GM12874 (cell line): ENCODE measurements around the gene FAM13A.

Experiments used
- TF ChIP-seq, protein P1 (sequence below): IDR thresholded peaks from 2 replicates; pipeline ENCODE4 v1.5.1; 2011; ENCODE audit warnings: low read depth, mild to moderate bottlenecking, control low read depth, low read length, moderate library complexity; ENCODE audit not compliant: insufficient read depth

The FAM13A gene

DNA sequence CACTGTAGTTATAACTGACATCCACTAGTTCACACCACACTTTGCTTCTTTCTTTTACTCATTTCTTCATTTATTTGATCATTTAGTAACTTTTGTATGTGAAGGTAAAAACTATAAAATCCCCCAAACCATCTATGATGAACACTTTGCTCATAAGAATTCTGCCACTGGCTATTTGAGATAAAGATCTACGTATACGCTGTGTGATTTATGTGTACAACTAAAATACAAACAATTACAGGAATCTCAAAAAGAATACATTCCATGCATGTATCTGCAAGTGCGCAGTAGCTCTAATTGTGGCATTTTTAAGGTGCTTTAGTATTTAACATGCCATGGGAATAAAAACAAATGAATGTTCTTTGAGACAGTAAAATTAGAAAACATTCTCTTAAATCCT, 202.5 kb downstream of the FAM13A start:
- TF ChIP-seq, protein P1, sequence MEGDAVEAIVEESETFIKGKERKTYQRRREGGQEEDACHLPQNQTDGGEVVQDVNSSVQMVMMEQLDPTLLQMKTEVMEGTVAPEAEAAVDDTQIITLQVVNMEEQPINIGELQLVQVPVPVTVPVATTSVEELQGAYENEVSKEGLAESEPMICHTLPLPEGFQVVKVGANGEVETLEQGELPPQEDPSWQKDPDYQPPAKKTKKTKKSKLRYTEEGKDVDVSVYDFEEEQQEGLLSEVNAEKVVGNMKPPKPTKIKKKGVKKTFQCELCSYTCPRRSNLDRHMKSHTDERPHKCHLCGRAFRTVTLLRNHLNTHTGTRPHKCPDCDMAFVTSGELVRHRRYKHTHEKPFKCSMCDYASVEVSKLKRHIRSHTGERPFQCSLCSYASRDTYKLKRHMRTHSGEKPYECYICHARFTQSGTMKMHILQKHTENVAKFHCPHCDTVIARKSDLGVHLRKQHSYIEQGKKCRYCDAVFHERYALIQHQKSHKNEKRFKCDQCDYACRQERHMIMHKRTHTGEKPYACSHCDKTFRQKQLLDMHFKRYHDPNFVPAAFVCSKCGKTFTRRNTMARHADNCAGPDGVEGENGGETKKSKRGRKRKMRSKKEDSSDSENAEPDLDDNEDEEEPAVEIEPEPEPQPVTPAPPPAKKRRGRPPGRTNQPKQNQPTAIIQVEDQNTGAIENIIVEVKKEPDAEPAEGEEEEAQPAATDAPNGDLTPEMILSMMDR, result no peak

DNA sequence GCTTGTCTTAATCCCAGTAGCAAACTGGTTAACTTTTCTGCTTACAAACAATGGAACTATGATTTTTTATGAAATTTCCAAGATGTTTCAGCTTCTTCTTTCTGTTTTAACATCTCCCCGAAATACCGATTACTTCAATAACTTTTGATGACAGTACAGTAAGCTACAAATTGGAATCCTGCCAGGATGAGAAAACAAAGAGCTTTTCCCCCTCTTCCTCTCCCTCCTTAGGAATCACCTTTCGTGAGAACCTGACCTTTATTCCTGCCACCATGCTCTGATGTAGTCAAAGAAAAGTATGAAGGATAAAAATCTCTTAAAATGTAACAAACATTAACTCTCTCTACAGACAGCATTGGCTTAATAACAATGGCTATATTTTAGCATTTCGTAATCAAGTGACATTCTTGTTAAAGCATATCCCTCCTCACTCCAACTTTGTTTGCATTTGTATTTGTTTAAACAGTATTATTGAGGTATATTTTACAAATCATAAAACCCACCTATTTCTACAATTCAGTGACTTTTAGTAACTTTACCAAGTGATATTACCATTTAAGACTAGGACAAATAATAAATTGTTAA, 210.7 kb downstream of the FAM13A start:
- TF ChIP-seq, protein P1, result no peak

DNA sequence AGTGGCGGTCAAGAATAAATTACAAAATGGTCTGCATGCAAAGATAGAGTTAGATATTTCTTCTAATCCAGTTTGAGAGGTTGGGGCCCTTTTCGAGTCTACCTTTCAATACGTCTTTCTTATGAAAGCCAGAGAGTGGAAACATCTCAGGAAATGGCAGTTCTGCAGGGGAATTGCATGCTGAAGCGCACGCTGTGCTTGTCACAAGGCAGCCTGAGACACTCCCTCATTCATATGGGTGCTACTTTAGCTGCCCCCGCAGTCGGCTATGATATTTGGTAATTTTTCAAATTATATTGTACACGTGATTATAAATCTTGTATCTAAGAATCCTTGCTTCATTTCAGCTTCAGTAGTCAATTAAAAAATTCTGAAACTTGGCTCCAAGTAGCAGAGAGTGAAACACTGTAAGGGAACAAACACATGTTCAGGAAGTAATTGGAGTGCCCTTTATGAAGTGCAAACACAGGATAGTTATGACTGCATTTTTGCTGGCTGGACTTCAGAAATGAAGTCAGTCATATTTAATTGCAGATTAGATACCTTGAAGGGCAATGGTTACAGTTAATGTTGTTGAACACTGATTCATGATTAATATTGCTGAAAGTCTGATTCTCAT, 213.8 kb downstream of the FAM13A start:
- TF ChIP-seq, protein P1, result no peak

DNA sequence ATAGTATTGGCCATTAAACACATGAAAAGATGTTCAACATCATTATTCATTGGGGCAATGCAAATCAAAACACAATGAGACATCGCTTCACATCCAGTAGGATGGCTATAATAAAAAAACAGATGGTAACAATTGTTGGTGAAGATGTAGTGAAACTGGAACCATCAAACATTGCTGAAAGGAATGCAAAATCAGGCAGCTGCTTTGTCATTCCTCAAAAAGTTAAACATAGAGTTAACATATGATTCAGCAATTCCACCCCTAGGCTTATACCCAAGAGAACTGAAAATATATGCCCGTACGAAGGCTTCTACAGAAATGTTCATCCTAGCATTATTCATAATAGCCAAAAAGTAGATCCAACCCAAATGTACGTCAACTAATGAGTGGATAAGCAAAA, 215.3 kb downstream of the FAM13A start:
- TF ChIP-seq, protein P1, result no peak

DNA sequence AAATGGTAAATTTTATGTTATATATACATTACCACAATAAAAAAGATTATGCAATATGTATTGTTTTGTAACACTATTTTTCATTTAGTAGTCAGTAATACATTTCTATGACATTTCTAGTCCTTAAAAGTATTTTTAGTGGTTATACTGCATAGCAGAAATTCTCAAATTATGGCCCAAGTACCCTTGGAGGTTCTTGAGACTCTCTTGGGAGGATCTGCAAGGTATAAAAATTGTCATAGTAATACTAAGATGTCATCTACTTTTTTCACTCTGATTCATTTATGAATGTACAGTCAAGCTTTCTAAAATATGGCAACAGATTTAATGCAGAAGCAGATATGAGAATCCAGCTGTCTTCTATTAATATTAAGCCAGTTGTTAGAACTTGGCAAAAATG, 220.8 kb downstream of the FAM13A start:
- TF ChIP-seq, protein P1, result no peak

DNA sequence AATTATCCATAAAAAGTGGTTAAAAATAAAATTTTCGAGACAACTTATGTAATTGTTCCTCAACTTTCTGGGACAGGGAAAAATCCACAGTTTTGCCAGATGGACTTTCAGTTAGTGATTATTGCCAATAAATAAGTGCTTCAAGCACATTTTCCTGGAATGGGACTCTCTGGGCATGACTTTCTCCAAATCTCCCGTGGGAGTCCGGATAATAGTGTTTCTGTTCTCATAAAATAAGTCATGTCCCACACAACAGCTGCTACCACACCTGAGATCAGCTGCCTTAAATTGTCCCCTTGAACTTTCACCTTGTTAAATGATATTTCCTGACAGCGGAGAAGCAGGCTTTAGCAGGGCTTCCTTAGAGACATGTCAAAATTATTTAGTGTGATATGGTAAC, 226.0 kb downstream of the FAM13A start:
- TF ChIP-seq, protein P1, result no peak

DNA sequence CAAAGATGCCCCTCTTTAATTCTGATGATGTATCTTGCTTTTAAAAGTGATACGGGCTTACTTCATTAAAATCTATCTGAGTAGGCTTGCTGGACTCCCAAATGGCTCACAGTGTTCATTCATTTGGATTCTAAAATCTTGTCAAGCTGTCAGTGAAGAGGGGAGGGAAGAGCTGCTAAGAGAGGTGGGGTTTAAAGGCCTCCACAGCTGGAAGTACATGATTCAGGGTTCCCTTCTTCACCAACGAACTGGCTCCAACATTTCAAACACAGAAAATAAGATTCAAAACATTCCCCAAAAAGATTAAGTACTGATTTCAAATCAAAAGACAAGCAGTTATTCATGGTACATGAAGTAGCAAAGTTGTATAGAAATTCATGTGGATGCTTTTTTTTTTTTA, 226.4 kb downstream of the FAM13A start:
- TF ChIP-seq, protein P1, result no peak
